ENCODE results near the gene CASP8. TPM values are rescaled to one million over a fixed set of nuclear protein-coding genes. Genes with fewer than 3 reads are reported as not detected.

The CASP8 gene
- total and polyA plus RNA-seq, 2 donors (not counting 1 experiment from before 2014, with no cell fraction given): 76.7 to 120 TPM

DNA sequence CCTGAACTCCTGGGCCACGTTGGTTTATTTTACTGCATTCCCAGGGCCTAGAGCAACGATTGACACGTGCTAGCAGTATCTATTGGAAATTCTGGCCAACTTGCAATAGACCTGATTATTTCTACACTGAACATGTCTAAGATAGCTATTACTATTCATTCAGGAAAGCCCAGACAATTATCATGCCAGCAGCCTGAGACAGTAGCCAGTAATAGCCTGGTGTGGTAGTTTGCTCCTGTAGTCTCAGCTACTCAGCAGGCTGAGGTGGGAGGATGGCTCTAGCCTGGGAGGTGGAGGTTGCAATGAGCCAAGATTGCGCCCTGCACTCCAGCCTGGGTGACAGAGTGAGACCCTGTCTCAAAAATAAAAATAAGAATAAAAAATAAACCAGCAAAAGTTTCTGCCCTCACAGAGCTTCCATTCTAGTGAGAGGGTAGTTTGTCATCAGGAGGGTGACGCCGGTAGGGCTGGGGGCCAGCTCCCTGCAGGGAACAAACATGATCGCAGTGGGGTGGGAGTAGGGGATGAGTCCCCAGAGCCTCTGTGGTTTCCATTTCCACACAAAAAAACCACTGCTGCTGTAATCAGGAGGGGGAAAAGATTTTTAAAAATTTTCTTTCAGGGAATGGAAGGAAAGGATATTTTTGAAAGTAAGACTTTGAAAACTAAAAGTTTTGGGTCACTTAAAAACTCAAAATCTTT lies 4.3 kb downstream of the CASP8 start:
- ATAC-seq (ENCODE audit: low read depth) (no peak), DNase-seq (no peak)
- peaks cover 47% of the 10 kb centered on the region for H4K20me1 ChIP-seq (ENCODE audit: control insufficient read depth, insufficient read depth, low read length, poor library complexity, severe bottlenecking)
- H3K9ac ChIP-seq (ENCODE audit: low read length): no peak overlapping the region
- H3K27me3 ChIP-seq (replicated peaks in 1 of 4; ENCODE audit: control extremely low read depth in 1 of 4, control insufficient read depth in 3 of 4, insufficient read depth in 4 of 4, low read length in 3 of 4): no peaks in the 10 kb centered on the region
- Mint-ChIP-seq H3K27ac (peak overlapping the region; percentile 67), H3K4me1 (peaks cover 69% of the 10 kb centered on the region), H3K4me3 (peak overlapping the region; percentile 46), H3K27me3 (no peaks in the 10 kb centered on the region), H3K9me3 (ENCODE audit: insufficient read depth) (no peaks in the 10 kb centered on the region)
- H3K27ac ChIP-seq (ENCODE audit: low read length in 2 of 2): peak overlapping the region in 1 of 2 donors; percentile 37
- intact Hi-C loops (cut with micrococcal nuclease): loop anchor here (5.0 kb wide), 1 partner anchor 378 kb away; the partner anchor contains the start of gene TMEM237
- TF ChIP-seq, protein P1, sequence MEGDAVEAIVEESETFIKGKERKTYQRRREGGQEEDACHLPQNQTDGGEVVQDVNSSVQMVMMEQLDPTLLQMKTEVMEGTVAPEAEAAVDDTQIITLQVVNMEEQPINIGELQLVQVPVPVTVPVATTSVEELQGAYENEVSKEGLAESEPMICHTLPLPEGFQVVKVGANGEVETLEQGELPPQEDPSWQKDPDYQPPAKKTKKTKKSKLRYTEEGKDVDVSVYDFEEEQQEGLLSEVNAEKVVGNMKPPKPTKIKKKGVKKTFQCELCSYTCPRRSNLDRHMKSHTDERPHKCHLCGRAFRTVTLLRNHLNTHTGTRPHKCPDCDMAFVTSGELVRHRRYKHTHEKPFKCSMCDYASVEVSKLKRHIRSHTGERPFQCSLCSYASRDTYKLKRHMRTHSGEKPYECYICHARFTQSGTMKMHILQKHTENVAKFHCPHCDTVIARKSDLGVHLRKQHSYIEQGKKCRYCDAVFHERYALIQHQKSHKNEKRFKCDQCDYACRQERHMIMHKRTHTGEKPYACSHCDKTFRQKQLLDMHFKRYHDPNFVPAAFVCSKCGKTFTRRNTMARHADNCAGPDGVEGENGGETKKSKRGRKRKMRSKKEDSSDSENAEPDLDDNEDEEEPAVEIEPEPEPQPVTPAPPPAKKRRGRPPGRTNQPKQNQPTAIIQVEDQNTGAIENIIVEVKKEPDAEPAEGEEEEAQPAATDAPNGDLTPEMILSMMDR (IDR thresholded peaks at IDR 0.05): no peak
- TF ChIP-seq EZH2 (IDR thresholded peaks at IDR 0.05; ENCODE audit: borderline replicate concordance, insufficient read depth, low read depth, low read length, poor library complexity, severe bottlenecking): no peak
- ChIA-PET CTCF (interaction anchor here (0.6 to 10.9 kb wide), 12 partner anchors 13 to 944 kb away, joined by 3 to 123 read pairs (median 4); no protein-coding TSS in a partner anchor), POLR2A (no interaction called here)
- H3K9me3 ChIP-seq (ENCODE audit: control extremely low read depth in 1 of 3, control insufficient read depth in 2 of 3, insufficient read depth in 1 of 3, low read length in 2 of 3): no peaks in the 10 kb centered on the region
- no peak overlapping the region for H2AFZ ChIP-seq (ENCODE audit: insufficient read depth, low read depth, low read length, poor library complexity, severe bottlenecking)
- H3K4me1 ChIP-seq (ENCODE audit: control insufficient read depth in 2 of 2, insufficient read depth in 2 of 2, low read length in 2 of 2): peaks cover 43 to 45% of the 10 kb centered on the region in 2 donors
- peaks cover 12 to 37% of the 10 kb centered on the region in 2 experiments for H3K36me3 ChIP-seq (replicated peaks in 1 of 2; ENCODE audit: control extremely low read depth in 1 of 2, control insufficient read depth in 1 of 2, extremely low read depth in 1 of 2, insufficient read depth in 2 of 2, low read length in 1 of 2)
- peak overlapping the region; percentile 87 for H3K4me2 ChIP-seq (replicated peaks; ENCODE audit: low read depth, low read length, poor library complexity, severe bottlenecking)
- 36% methylated on average over 3 of the region's 7 CpGs for WGBS (ENCODE audit: insufficient coverage)
- H3K4me3 ChIP-seq (ENCODE audit: control extremely low read depth in 1 of 5, extremely low read depth in 1 of 5, insufficient read depth in 1 of 5, low read depth in 2 of 5, low read length in 4 of 5): no peak overlapping the region
- H3K79me2 ChIP-seq (ENCODE audit: control insufficient read depth, insufficient read depth, low read length): peaks cover 96% of the 10 kb centered on the region

DNA sequence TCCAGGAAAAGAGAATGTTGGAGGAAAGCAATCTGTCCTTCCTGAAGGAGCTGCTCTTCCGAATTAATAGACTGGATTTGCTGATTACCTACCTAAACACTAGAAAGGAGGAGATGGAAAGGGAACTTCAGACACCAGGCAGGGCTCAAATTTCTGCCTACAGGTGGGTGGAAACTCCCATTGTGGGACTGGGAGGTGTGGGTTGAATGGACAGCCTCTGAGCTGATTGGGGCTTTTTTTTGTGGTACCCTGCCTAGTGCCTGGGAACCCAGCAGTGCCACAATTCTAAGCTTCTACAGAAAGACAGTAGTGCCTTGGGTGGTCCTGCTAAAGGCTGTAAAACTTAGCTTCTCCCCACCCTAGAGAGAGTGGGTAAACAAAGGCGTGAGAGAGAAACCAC lies 6.3 kb downstream of the CASP8 start:
- H3K27me3 Mint-ChIP-seq: no peaks in the 10 kb centered on the region
- Histone ChIP-seq H3K9me3 (ENCODE audit: control extremely low read depth in 1 of 3, control insufficient read depth in 2 of 3, insufficient read depth in 1 of 3, low read length in 2 of 3) (no peaks in the 10 kb centered on the region), H3K4me2 (replicated peaks; ENCODE audit: low read depth, low read length, poor library complexity, severe bottlenecking) (no peak overlapping the region), H3K36me3 (replicated peaks in 1 of 2; ENCODE audit: control extremely low read depth in 1 of 2, control insufficient read depth in 1 of 2, extremely low read depth in 1 of 2, insufficient read depth in 2 of 2, low read length in 1 of 2) (peaks cover 22 to 57% of the 10 kb centered on the region in 2 experiments), H3K4me1 (ENCODE audit: control insufficient read depth in 2 of 2, insufficient read depth in 2 of 2, low read length in 2 of 2) (peaks cover 26 to 33% of the 10 kb centered on the region in 2 donors), H3K27ac (ENCODE audit: low read length in 2 of 2) (peak overlapping the region in 1 of 2 donors; percentile 56), H3K79me2 (ENCODE audit: control insufficient read depth, insufficient read depth, low read length) (peaks cover 91% of the 10 kb centered on the region), H3K27me3 (replicated peaks in 1 of 4; ENCODE audit: control extremely low read depth in 1 of 4, control insufficient read depth in 3 of 4, insufficient read depth in 4 of 4, low read length in 3 of 4) (no peaks in the 10 kb centered on the region), H4K20me1 (ENCODE audit: control insufficient read depth, insufficient read depth, low read length, poor library complexity, severe bottlenecking) (peaks cover 63% of the 10 kb centered on the region), H3K4me3 (ENCODE audit: control extremely low read depth in 1 of 5, extremely low read depth in 1 of 5, insufficient read depth in 1 of 5, low read depth in 2 of 5, low read length in 4 of 5) (no peak overlapping the region), H3K9ac (ENCODE audit: low read length) (no peak overlapping the region), H2AFZ (ENCODE audit: insufficient read depth, low read depth, low read length, poor library complexity, severe bottlenecking) (no peak overlapping the region)
- WGBS (ENCODE audit: insufficient coverage): no CpG with 5 or more reads among the region's 2 CpGs
- H3K27ac Mint-ChIP-seq: peak overlapping the region; percentile 43
- ChIA-PET POLR2A (no interaction called here), CTCF (no interaction called here)
- intact Hi-C loops (cut with micrococcal nuclease): no loop called here
- ATAC-seq (ENCODE audit: low read depth) (no peak), DNase-seq (no peak)
- H3K4me1 Mint-ChIP-seq: peaks cover 60% of the 10 kb centered on the region
- no peak for TF ChIP-seq EZH2 (IDR thresholded peaks at IDR 0.05; ENCODE audit: borderline replicate concordance, insufficient read depth, low read depth, low read length, poor library complexity, severe bottlenecking)
- H3K4me3 Mint-ChIP-seq: no peak overlapping the region
- H3K9me3 Mint-ChIP-seq (ENCODE audit: insufficient read depth): no peaks in the 10 kb centered on the region

All from B cell (primary cell).